Prostate gland (tissue), 2 donors: ENCODE data around the gene GTF2I. TPM values are rescaled to one million over a fixed set of nuclear protein-coding genes. Genes with fewer than 3 reads are reported as not detected.

Source experiments
- DNase-seq: peaks from one replicate; pipeline ENCODE4 v3.0.0-alpha.2; 2019; ENCODE audit warnings: low spot score
- H3K27ac ChIP-seq, 2 donors: fragments of 200-600 bp; sonication (generic); 2 replicates each; pipeline ENCODE4 v1.5.1; 2017 to 2019
- H3K27me3 ChIP-seq: fragments of 200-600 bp; sonication (generic); replicated peaks from 2 replicates; pipeline ENCODE4 v1.5.1; 2019; ENCODE audit not compliant: insufficient read depth
- H3K36me3 ChIP-seq, 2 donors: fragments of 200-600 bp; sonication (generic); 1 replicate in 1 of 2; 2 replicates in 1 of 2; pipeline versions ENCODE4 v1.5.1 to v1.8.1; 2017 to 2019
- H3K4me1 ChIP-seq: fragments of 200-600 bp; sonication (generic); replicated peaks from 2 replicates; pipeline ENCODE4 v1.5.1; 2019
- H3K4me3 ChIP-seq, 2 donors: fragments of 200-600 bp; sonication (generic); 2 replicates each; pipeline ENCODE4 v1.5.1; 2017 to 2019
- H3K9me3 ChIP-seq: fragments of 200-600 bp; sonication (generic); 2 replicates; pipeline ENCODE4 v1.5.1; 2017
- CTCF ChIP-seq, 4 experiments: fragments of 200-600 bp in 2 of 4; fragments of 450-650 bp in 2 of 4; sonication (generic) in 2 of 4; IDR thresholded peaks; 1 replicate in 3 of 4; 2 replicates in 1 of 4; pipeline ENCODE4 v1.5.1; 2016 to 2019; ENCODE audit warnings: antibody characterized with exemption in 4 of 4, mild to moderate bottlenecking in 2 of 4, moderate library complexity in 2 of 4
- POLR2A ChIP-seq: fragments of 450-650 bp; IDR thresholded peaks from one replicate; pipeline ENCODE4 v1.6.1; 2016; ENCODE audit warnings: antibody characterized with exemption, mild to moderate bottlenecking
- POLR2AphosphoS5 ChIP-seq: sonication (generic); formaldehyde crosslinking; IDR thresholded peaks from one replicate; pipeline ENCODE4 v1.6.1; 2017; ENCODE audit warnings: antibody characterized with exemption
- WGBS: methylation state at CpG from one replicate; pipeline ENCODE4 v1.1.5; 2018; 5-methylcytosine and 5-hydroxymethylcytosine counted together
- intact Hi-C: fragments of 100-400 bp; cut with DNase I; formaldehyde crosslinking; loops from one replicate; pipeline ENCODE4 v1.14.2; 2022
- total RNA-seq, 2 donors: library from RNA; depleted of rRNA; stranded (reverse); fragments of >200 nt; gene quantifications; one replicate each; pipeline ENCODE4 v1.1.0, GENCODE V29; 2016

GTF2I gene
- 100 to 1,000 TPM; 149 to 212 TPM for total RNA-seq

- intact Hi-C loops: no loop called here
- no peaks in the 10 kb centered on the region for H3K27me3 ChIP-seq
- H3K4me3 ChIP-seq: peak within 1 kb of the TSS; percentile 96 to 100
- DNase-seq: no peak
- H3K4me1 ChIP-seq: no peaks in the 10 kb centered on the region
- TF ChIP-seq POLR2A (no peak), POLR2AphosphoS5 (no peak), CTCF (IDR thresholded peaks at IDR 0.05) (no peak)
- H3K9me3 ChIP-seq: no peaks in the 10 kb centered on the region
- no peaks in the 10 kb centered on the region for H3K36me3 ChIP-seq
- WGBS: 1% methylated on average over 30 of the region's 56 CpGs
- H3K27ac ChIP-seq: peak within 1 kb of the TSS; percentile 98 to 100
Measured at GRCh38 chr7:74657692-74658177, at the start of gene GTF2I. TSS of gene GTF2I (plus strand) at chr7:74657718. CDS start at chr7:74689129, 31,411 bp downstream.

- 49% methylated on average over 11 of the region's 11 CpGs for WGBS
- H3K4me3 ChIP-seq: no peak overlapping the region
- H3K9me3 ChIP-seq: no peaks in the 10 kb centered on the region
- H3K36me3 ChIP-seq: no peaks in the 10 kb centered on the region
- peak; percentile 49 for DNase-seq
- H3K27ac ChIP-seq: peak overlapping the region in 1 of 2 donors; percentile 48
- H3K4me1 ChIP-seq: no peaks in the 10 kb centered on the region
- intact Hi-C loops: no loop called here
- H3K27me3 ChIP-seq: no peaks in the 10 kb centered on the region
- TF ChIP-seq POLR2AphosphoS5: peak; percentile 45
- TF ChIP-seq CTCF (IDR thresholded peaks at IDR 0.05): peak in 1 of 4 experiments; percentile 11
- no peak for TF ChIP-seq POLR2A
Measured at GRCh38 chr7:74612015-74612829, 45.3 kb upstream of the GTF2I start.

GRCh38 chr7:74615933-74616780 is 41.4 kb upstream of the GTF2I start:
- TF ChIP-seq POLR2AphosphoS5: no peak
- TF ChIP-seq CTCF (IDR thresholded peaks at IDR 0.05): no peak
- TF ChIP-seq POLR2A: no peak
- Histone ChIP-seq H3K4me1 (no peaks in the 10 kb centered on the region), H3K4me3 (no peak overlapping the region), H3K27ac (no peak overlapping the region), H3K27me3 (no peaks in the 10 kb centered on the region), H3K9me3 (no peaks in the 10 kb centered on the region), H3K36me3 (no peaks in the 10 kb centered on the region)
- no peak for DNase-seq
- intact Hi-C loops: no loop called here
- 91% methylated on average over 13 of the region's 13 CpGs for WGBS

GRCh38 chr7:74617180-74617744 is 40.3 kb upstream of the GTF2I start:
- H3K4me3 ChIP-seq: no peak overlapping the region
- H3K4me1 ChIP-seq: no peaks in the 10 kb centered on the region
- 32% methylated on average over 8 of the region's 9 CpGs for WGBS
- no peaks in the 10 kb centered on the region for H3K27me3 ChIP-seq
- intact Hi-C loops: no loop called here
- DNase-seq: no peak
- TF ChIP-seq CTCF (IDR thresholded peaks at IDR 0.05): no peak
- no peak for TF ChIP-seq POLR2A
- no peak for TF ChIP-seq POLR2AphosphoS5
- no peaks in the 10 kb centered on the region for H3K9me3 ChIP-seq
- no peak overlapping the region for H3K27ac ChIP-seq
- no peaks in the 10 kb centered on the region for H3K36me3 ChIP-seq
